Nephron (organoid): ENCODE results near the gene C1QTNF2.

Source experiments
- H3K27ac Mint-ChIP-seq, 3 experiments: 2 replicates each; pipeline ENCODE4 v1.8.0; 2020; ENCODE audit warnings: mixed read lengths in 3 of 3, mild to moderate bottlenecking in 2 of 3, moderate library complexity in 1 of 3
- H3K27me3 Mint-ChIP-seq: 2 replicates; pipeline ENCODE4 v1.8.0; 2021; ENCODE audit warnings: low read depth, mild to moderate bottlenecking, moderate library complexity, mixed read lengths
- H3K36me3 Mint-ChIP-seq: 2 replicates; pipeline ENCODE4 v1.8.0; 2020; ENCODE audit warnings: low read depth, mixed read lengths
- H3K4me1 Mint-ChIP-seq: 2 replicates; pipeline ENCODE4 v1.8.0; 2020; ENCODE audit warnings: mixed read lengths
- H3K4me3 Mint-ChIP-seq, 3 experiments: 2 replicates each; pipeline ENCODE4 v1.8.0; 2020; ENCODE audit warnings: mild to moderate bottlenecking in 3 of 3, mixed read lengths in 3 of 3, moderate library complexity in 2 of 3
- H3K9me3 Mint-ChIP-seq: 2 replicates; pipeline ENCODE4 v1.8.0; 2020; ENCODE audit warnings: mixed read lengths
- TF ChIP-seq, protein P1 (sequence below), 3 experiments: fragments of 200-600 bp; sonication (generic); IDR thresholded peaks; one replicate each; pipeline ENCODE4 v1.5.0; 2021; ENCODE audit warnings: antibody characterized with exemption in 3 of 3; ENCODE audit not compliant: unreplicated experiment in 3 of 3

C1QTNF2 gene

DNA sequence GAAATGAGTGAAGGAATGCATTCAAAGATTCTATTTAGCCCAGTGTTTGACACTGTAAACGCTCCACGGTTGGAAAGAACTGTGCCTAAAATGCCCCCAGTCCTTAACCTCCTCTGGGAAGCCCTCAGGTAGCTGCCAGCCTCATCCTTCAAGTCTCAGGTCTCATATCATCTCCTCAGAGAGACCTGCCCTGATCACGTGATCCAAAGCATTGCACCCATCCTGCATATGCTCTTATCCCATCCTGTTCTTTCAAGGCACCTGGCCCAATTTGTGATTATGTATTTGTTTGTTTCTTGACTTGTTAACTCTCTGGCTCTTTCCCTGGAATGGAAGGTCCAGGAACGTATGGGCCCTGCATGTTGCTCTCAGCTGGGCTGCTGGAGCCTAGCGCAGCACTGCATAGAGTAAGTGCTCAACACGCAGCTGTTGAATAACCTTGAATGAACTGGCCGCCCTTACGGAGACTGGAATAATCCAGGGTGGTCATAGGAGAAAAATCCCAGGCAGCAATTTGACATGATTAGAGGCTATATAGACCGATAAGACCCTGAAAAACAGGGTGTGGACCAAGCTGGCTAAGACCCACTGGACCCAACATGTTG is 8.7 kb downstream of the C1QTNF2 start:
- H3K4me3 Mint-ChIP-seq, result no peak overlapping the region
- TF ChIP-seq, protein P1, sequence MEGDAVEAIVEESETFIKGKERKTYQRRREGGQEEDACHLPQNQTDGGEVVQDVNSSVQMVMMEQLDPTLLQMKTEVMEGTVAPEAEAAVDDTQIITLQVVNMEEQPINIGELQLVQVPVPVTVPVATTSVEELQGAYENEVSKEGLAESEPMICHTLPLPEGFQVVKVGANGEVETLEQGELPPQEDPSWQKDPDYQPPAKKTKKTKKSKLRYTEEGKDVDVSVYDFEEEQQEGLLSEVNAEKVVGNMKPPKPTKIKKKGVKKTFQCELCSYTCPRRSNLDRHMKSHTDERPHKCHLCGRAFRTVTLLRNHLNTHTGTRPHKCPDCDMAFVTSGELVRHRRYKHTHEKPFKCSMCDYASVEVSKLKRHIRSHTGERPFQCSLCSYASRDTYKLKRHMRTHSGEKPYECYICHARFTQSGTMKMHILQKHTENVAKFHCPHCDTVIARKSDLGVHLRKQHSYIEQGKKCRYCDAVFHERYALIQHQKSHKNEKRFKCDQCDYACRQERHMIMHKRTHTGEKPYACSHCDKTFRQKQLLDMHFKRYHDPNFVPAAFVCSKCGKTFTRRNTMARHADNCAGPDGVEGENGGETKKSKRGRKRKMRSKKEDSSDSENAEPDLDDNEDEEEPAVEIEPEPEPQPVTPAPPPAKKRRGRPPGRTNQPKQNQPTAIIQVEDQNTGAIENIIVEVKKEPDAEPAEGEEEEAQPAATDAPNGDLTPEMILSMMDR (IDR thresholded peaks at IDR 0.05; ENCODE audit: unreplicated experiment in 3 of 3), result no peak
- peaks cover 73% of the 10 kb centered on the region for H3K4me1 Mint-ChIP-seq
- peak overlapping the region; percentile 34 to 89 (median 81) for H3K27ac Mint-ChIP-seq
- H3K9me3 Mint-ChIP-seq, result no peaks in the 10 kb centered on the region
- no peaks in the 10 kb centered on the region for H3K27me3 Mint-ChIP-seq
- H3K36me3 Mint-ChIP-seq, result no peaks in the 10 kb centered on the region

DNA sequence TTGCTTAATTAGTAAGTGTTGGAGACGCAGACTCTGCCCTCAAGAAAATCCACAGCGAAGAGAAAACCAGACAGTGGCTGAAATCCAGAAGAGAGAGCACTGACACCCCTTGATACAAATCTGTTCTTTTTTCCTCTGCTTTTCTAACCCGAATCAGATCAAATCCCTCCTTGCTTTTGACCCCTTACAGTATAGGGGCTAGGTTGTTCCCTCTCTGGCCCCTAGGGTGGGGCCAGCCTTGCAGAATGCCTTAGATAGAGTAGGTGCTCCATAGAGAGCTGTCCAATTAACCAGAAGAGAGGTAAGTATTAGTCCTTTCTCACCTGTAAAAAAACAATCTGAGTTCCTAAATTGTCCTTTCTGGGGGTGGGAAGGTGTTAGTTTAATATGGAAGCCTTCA is 10.1 kb downstream of the C1QTNF2 start:
- no peaks in the 10 kb centered on the region for H3K27me3 Mint-ChIP-seq
- H3K4me1 Mint-ChIP-seq, result peaks cover 87% of the 10 kb centered on the region
- peak overlapping the region; percentile 34 to 83 (median 63) for H3K27ac Mint-ChIP-seq
- H3K36me3 Mint-ChIP-seq, result no peaks in the 10 kb centered on the region
- H3K4me3 Mint-ChIP-seq, result no peak overlapping the region
- no peaks in the 10 kb centered on the region for H3K9me3 Mint-ChIP-seq
- TF ChIP-seq, protein P1 (IDR thresholded peaks at IDR 0.05; ENCODE audit: unreplicated experiment in 3 of 3), result no peak

DNA sequence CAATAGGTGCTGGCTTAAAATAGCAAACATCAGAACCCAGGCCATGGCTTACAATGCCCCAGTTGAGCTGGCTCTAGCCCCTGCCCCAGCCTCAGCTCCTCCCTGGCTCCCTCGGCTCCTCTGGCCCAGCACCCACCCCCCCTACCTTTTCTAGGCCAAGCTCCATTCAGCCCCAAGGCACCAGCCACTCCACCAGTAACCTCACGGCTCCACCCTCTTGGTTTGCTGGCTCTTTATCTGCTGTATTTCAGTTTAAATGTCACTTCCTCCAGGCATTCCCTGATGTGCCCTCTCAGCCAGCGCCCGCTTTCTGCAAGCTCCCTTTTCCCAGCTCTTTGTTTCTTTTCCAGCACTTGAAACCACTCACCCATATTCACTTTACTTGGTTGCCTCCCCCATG is 10.6 kb downstream of the C1QTNF2 start:
- H3K27ac Mint-ChIP-seq, result peak overlapping the region; percentile 34 to 83 (median 63)
- H3K36me3 Mint-ChIP-seq, result no peaks in the 10 kb centered on the region
- peaks cover 87% of the 10 kb centered on the region for H3K4me1 Mint-ChIP-seq
- no peaks in the 10 kb centered on the region for H3K27me3 Mint-ChIP-seq
- TF ChIP-seq, protein P1 (IDR thresholded peaks at IDR 0.05; ENCODE audit: unreplicated experiment in 3 of 3), result no peak
- no peak overlapping the region for H3K4me3 Mint-ChIP-seq
- no peaks in the 10 kb centered on the region for H3K9me3 Mint-ChIP-seq

DNA sequence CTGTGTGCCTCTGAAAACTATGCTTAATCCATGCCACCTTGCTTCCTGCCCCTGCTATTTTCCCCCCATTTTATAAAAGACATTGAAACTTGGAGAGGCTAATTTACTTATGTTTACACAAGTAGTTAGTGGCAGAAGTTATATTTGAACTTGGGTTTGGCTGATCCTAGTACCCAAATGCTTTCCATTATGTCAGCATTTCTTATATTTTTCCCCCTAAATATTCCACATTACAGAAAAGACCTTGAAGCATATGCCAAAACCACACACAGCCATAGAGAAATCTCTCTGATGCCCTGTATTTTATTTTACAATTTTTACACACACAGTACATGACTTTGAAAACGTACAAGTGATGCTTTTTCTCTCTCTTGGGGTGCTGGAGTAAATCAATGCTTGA is 11.2 kb downstream of the C1QTNF2 start:
- TF ChIP-seq, protein P1 (IDR thresholded peaks at IDR 0.05; ENCODE audit: unreplicated experiment in 3 of 3), result no peak
- H3K4me1 Mint-ChIP-seq, result peaks cover 81% of the 10 kb centered on the region
- no peaks in the 10 kb centered on the region for H3K27me3 Mint-ChIP-seq
- H3K36me3 Mint-ChIP-seq, result no peaks in the 10 kb centered on the region
- peak overlapping the region in 1 of 3 experiments; percentile 31 for H3K4me3 Mint-ChIP-seq
- H3K27ac Mint-ChIP-seq, result peak overlapping the region in 2 of 3 experiments; percentile 70 to 83
- no peaks in the 10 kb centered on the region for H3K9me3 Mint-ChIP-seq

DNA sequence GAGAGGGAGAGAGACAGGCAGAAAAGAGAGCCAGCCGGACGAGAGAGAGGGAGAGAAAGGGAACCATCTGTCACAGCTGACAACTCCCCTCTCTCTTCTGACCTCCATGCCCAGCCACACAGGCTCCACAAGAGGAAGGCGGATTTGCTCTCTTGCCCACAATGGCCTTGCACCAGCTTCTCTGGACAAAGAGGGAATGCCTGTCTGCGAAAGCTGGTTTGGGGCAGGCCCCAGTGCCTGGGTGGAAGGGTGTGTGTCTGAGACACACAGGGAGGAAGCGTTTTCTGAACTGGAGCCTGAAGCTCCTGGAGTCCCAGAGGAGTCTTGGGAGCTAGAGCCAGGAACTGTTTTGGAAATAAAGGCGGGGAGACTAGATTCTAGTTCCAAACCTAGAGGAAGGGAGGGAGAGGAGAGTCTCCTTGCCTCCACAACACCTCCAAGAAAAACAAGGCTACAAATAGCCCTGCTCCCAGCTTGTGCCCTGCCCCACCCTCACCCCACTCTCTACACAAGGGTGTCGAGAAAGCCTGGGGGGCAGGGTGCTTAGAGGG is 12.5 kb downstream of the C1QTNF2 start:
- TF ChIP-seq, protein P1 (IDR thresholded peaks at IDR 0.05; ENCODE audit: unreplicated experiment in 3 of 3), result no peak
- Mint-ChIP-seq H3K36me3 (no peaks in the 10 kb centered on the region), H3K9me3 (no peaks in the 10 kb centered on the region), H3K27ac (peak overlapping the region; percentile 52 to 86 (median 68)), H3K4me3 (no peak overlapping the region), H3K4me1 (peaks cover 74% of the 10 kb centered on the region), H3K27me3 (no peaks in the 10 kb centered on the region)

DNA sequence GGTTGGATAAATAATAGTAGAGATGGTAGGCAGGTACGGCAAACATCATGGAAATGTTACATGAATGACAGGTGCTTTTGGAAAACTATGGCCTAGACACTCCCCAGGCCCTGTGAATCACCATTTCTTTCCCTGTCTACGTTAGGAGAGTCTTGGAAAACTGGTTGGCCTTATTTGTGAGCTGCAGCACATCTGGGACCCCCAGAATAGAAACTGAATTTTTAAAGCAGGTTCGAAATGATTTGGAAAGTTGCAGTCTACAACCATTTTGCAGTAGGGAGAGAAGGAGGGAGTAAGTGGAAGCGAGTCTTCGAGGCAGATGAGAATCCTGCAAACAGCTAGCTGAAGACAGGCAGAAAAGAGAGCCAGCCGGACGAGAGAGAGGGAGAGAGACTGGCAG is 13.0 kb downstream of the C1QTNF2 start:
- H3K4me3 Mint-ChIP-seq, result no peak overlapping the region
- H3K9me3 Mint-ChIP-seq, result no peaks in the 10 kb centered on the region
- H3K27me3 Mint-ChIP-seq, result no peaks in the 10 kb centered on the region
- TF ChIP-seq, protein P1 (IDR thresholded peaks at IDR 0.05; ENCODE audit: unreplicated experiment in 3 of 3), result no peak
- H3K27ac Mint-ChIP-seq, result peak overlapping the region; percentile 52 to 86 (median 68)
- H3K4me1 Mint-ChIP-seq, result peaks cover 68% of the 10 kb centered on the region
- no peaks in the 10 kb centered on the region for H3K36me3 Mint-ChIP-seq
